ENCODE data around the gene CST1. TPM values are rescaled to one million over a fixed set of nuclear protein-coding genes. Genes with fewer than 3 reads are reported as not detected.
"Not testable (repeated sequence)": the region's sequence is repeated elsewhere in the genome, so short reads cannot be mapped to it uniquely, and the experiment has no call there.

The CST1 gene, protein sequence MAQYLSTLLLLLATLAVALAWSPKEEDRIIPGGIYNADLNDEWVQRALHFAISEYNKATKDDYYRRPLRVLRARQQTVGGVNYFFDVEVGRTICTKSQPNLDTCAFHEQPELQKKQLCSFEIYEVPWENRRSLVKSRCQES
- total RNA-seq, result not detected in 2 replicates

GRCh38 chr20:23750786-23751185 lies at the start of gene CST1:
TSS of gene CST1 (minus strand) at chr20:23750935. CDS start at chr20:23750866, 69 bp downstream.
- H3K27ac Mint-ChIP-seq; DNase-seq (ENCODE audit: low spot score); H3K4me1 Mint-ChIP-seq (ENCODE audit: low read depth); H3K9me3 Mint-ChIP-seq; H3K36me3 Mint-ChIP-seq (ENCODE audit: low read depth); H3K27me3 Mint-ChIP-seq (ENCODE audit: insufficient read depth); intact Hi-C loops (cut with micrococcal nuclease); H3K4me3 Mint-ChIP-seq: not testable (repeated sequence)

- H3K27me3 Mint-ChIP-seq (ENCODE audit: insufficient read depth); H3K9me3 Mint-ChIP-seq; intact Hi-C loops (cut with micrococcal nuclease); H3K4me3 Mint-ChIP-seq; DNase-seq (ENCODE audit: low spot score); H3K4me1 Mint-ChIP-seq (ENCODE audit: low read depth); H3K27ac Mint-ChIP-seq; H3K36me3 Mint-ChIP-seq (ENCODE audit: low read depth): not testable (repeated sequence)
Measured at GRCh38 chr20:23799216-23799847, 48.6 kb upstream of the CST1 start.

GRCh38 chr20:23795526-23795925 lies 44.8 kb upstream of the CST1 start:
- H3K36me3 Mint-ChIP-seq (ENCODE audit: low read depth), result no peaks in the 10 kb centered on the region
- intact Hi-C loops (cut with micrococcal nuclease), result no loop called here
- DNase-seq (ENCODE audit: low spot score), result no peak
- H3K4me3 Mint-ChIP-seq, result no peak overlapping the region
- H3K27ac Mint-ChIP-seq, result no peak overlapping the region
- H3K4me1 Mint-ChIP-seq (ENCODE audit: low read depth), result no peaks in the 10 kb centered on the region
- H3K27me3 Mint-ChIP-seq (ENCODE audit: insufficient read depth), result peaks cover 8% of the 10 kb centered on the region
- H3K9me3 Mint-ChIP-seq, result no peaks in the 10 kb centered on the region

DNA sequence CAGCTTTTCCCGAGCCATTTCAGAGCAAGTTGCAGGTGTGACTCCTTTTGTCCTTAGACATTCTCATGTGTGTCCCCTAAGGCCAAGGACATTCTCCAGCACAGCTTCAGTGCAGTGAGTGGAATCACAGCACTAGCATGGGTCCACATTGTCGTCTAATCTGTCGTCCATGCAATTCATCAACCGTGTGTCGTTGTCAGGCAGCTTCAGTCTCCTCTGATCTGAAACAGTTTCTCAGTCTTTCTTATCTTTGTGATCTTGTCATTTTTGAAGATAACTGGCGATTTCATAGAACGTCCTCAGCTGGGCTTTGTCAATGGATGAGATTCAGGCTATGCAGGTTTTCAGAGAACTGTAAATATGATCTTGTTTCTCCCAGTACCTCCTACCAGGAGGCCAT lies 44.1 kb upstream of the CST1 start:
- no peak overlapping the region for H3K4me3 Mint-ChIP-seq
- H3K27me3 Mint-ChIP-seq (ENCODE audit: insufficient read depth), result peaks cover 8% of the 10 kb centered on the region
- intact Hi-C loops (cut with micrococcal nuclease), result no loop called here

GRCh38 chr20:23794065-23794464 lies 43.3 kb upstream of the CST1 start:
- H3K4me3 Mint-ChIP-seq, result no peak overlapping the region
- no peaks in the 10 kb centered on the region for H3K9me3 Mint-ChIP-seq
- no peak for DNase-seq (ENCODE audit: low spot score)
- intact Hi-C loops (cut with micrococcal nuclease), result no loop called here
- peaks cover 13% of the 10 kb centered on the region for H3K27me3 Mint-ChIP-seq (ENCODE audit: insufficient read depth)
- no peaks in the 10 kb centered on the region for H3K36me3 Mint-ChIP-seq (ENCODE audit: low read depth)
- no peak overlapping the region for H3K27ac Mint-ChIP-seq
- H3K4me1 Mint-ChIP-seq (ENCODE audit: low read depth), result no peaks in the 10 kb centered on the region

More for the DNA sequence above, 44.1 kb upstream of the CST1 start:
- no peaks in the 10 kb centered on the region for H3K36me3 Mint-ChIP-seq (ENCODE audit: low read depth)
- H3K9me3 Mint-ChIP-seq, result no peaks in the 10 kb centered on the region
- no peak overlapping the region for H3K27ac Mint-ChIP-seq
- no peak for DNase-seq (ENCODE audit: low spot score)
- no peaks in the 10 kb centered on the region for H3K4me1 Mint-ChIP-seq (ENCODE audit: low read depth)

DNA sequence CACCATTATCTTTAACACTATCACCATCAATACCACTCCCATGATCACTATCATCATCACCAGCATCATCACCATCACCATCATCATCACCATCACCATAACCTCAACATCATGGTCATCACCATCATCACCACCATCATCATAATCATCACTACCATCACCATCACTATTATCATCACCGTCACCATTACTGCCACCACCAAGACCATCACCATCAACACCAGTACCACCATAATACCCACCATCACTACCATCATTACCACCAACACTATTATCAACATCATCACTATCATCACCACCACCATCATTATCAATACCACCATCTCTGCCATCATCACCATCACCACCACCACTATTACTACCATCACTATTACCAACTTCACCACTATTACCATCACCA lies 32.7 kb upstream of the CST1 start:
- no peaks in the 10 kb centered on the region for H3K9me3 Mint-ChIP-seq
- no peaks in the 10 kb centered on the region for H3K4me1 Mint-ChIP-seq (ENCODE audit: low read depth)
- no peak overlapping the region for H3K27ac Mint-ChIP-seq
- no peak for DNase-seq (ENCODE audit: low spot score)
- peaks cover 2% of the 10 kb centered on the region for H3K27me3 Mint-ChIP-seq (ENCODE audit: insufficient read depth)
- intact Hi-C loops (cut with micrococcal nuclease), result no loop called here
- no peaks in the 10 kb centered on the region for H3K36me3 Mint-ChIP-seq (ENCODE audit: low read depth)
- no peak overlapping the region for H3K4me3 Mint-ChIP-seq

DNA sequence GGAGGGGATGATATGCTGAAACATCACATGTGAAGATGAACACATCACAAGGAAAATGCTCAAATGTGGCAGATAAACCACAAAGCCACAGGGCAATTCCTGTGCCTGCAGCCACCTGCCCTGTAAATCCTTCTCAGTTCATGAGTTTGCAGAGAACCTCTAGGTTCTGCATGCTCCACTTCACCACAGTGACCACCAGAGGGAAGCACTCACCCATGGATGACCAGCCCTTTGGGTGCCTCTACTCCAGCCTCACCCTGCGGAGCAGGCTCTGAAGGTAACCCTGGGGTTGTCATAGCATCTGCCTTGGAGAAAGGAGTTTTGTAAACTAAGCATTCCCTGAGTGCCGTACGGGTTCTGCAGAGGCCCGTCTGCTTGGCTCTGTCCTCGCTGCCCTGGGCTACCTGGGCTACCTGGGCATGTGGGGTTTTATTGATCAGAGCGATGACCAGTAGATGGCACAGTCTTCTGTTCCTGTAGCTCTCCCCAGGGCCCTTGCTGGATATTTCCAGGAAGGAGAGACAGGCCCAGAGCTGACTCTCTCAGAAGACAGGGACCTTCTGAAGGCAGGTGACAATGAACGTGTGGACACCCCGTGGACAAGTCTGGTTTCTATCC lies 31.7 kb upstream of the CST1 start:
- Mint-ChIP-seq H3K27me3 (ENCODE audit: insufficient read depth) (peaks cover 1% of the 10 kb centered on the region), H3K4me1 (ENCODE audit: low read depth) (no peaks in the 10 kb centered on the region), H3K27ac (no peak overlapping the region), H3K4me3 (no peak overlapping the region), H3K9me3 (no peaks in the 10 kb centered on the region), H3K36me3 (ENCODE audit: low read depth) (no peaks in the 10 kb centered on the region)
- no peak for DNase-seq (ENCODE audit: low spot score)
- intact Hi-C loops (cut with micrococcal nuclease), result no loop called here

DNA sequence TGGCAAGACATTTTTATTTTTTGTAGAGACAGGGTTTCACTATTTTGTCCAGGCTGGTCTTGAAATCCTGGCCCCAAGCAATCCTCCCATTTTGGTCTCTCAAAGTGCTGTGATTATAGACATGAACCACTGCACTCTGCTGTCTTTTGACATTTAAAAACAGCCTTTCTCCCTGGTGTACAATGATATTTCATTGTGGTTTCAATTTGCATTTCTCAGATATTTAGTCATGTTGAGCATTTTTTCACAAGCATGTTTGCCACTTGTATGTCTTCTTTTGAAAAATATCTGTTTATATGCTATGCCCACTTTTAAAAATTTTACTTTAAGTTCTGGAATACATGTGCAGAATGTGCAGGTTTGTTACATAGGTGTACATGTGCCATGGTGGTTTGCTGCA lies 27.9 kb upstream of the CST1 start:
- H3K4me1 Mint-ChIP-seq (ENCODE audit: low read depth); DNase-seq (ENCODE audit: low spot score); H3K9me3 Mint-ChIP-seq; H3K36me3 Mint-ChIP-seq (ENCODE audit: low read depth); intact Hi-C loops (cut with micrococcal nuclease); H3K27me3 Mint-ChIP-seq (ENCODE audit: insufficient read depth); H3K4me3 Mint-ChIP-seq; H3K27ac Mint-ChIP-seq: not testable (repeated sequence)

GRCh38 chr20:23777380-23777779 lies 26.6 kb upstream of the CST1 start:
- H3K9me3 Mint-ChIP-seq; H3K4me3 Mint-ChIP-seq; H3K27me3 Mint-ChIP-seq (ENCODE audit: insufficient read depth); DNase-seq (ENCODE audit: low spot score); intact Hi-C loops (cut with micrococcal nuclease); H3K27ac Mint-ChIP-seq; H3K4me1 Mint-ChIP-seq (ENCODE audit: low read depth); H3K36me3 Mint-ChIP-seq (ENCODE audit: low read depth): not testable (repeated sequence)

- no peaks in the 10 kb centered on the region for H3K9me3 Mint-ChIP-seq
- no peaks in the 10 kb centered on the region for H3K4me1 Mint-ChIP-seq (ENCODE audit: low read depth)
- no peak overlapping the region for H3K27ac Mint-ChIP-seq
- no peaks in the 10 kb centered on the region for H3K36me3 Mint-ChIP-seq (ENCODE audit: low read depth)
- no peaks in the 10 kb centered on the region for H3K27me3 Mint-ChIP-seq (ENCODE audit: insufficient read depth)
- no peak overlapping the region for H3K4me3 Mint-ChIP-seq
- DNase-seq (ENCODE audit: low spot score), result no peak
- intact Hi-C loops (cut with micrococcal nuclease), result no loop called here
Measured at GRCh38 chr20:23776067-23776771, 25.5 kb upstream of the CST1 start.

DNA sequence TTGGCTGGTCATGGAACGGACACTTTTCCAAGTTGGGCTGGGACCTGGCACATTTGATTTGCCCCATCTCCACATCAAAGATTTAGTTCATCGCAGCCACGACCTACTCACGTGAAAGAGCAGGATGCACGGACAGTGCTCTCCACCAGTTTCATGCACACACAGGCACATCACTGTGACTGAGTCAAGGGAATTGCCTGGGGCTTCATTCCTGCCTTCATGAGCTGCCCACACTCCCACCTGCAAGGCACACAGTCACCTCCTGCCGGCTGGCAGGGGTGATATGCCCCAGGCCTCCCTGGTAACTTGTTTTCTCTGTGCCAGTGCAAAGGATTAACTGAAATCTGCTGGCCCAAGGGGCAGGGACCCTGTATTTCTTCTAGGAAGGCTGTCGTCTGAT lies 23.3 kb upstream of the CST1 start:
- no peak overlapping the region for H3K27ac Mint-ChIP-seq
- intact Hi-C loops (cut with micrococcal nuclease), result no loop called here
- H3K36me3 Mint-ChIP-seq (ENCODE audit: low read depth), result no peaks in the 10 kb centered on the region
- no peaks in the 10 kb centered on the region for H3K9me3 Mint-ChIP-seq
- no peaks in the 10 kb centered on the region for H3K27me3 Mint-ChIP-seq (ENCODE audit: insufficient read depth)
- no peak overlapping the region for H3K4me3 Mint-ChIP-seq
- no peaks in the 10 kb centered on the region for H3K4me1 Mint-ChIP-seq (ENCODE audit: low read depth)
- no peak for DNase-seq (ENCODE audit: low spot score)

GRCh38 chr20:23773579-23773978 lies 22.8 kb upstream of the CST1 start:
- no peaks in the 10 kb centered on the region for H3K9me3 Mint-ChIP-seq
- H3K4me3 Mint-ChIP-seq, result no peak overlapping the region
- H3K36me3 Mint-ChIP-seq (ENCODE audit: low read depth), result no peaks in the 10 kb centered on the region
- no peak for DNase-seq (ENCODE audit: low spot score)
- no peak overlapping the region for H3K27ac Mint-ChIP-seq
- no peaks in the 10 kb centered on the region for H3K27me3 Mint-ChIP-seq (ENCODE audit: insufficient read depth)
- intact Hi-C loops (cut with micrococcal nuclease), result no loop called here
- H3K4me1 Mint-ChIP-seq (ENCODE audit: low read depth), result no peaks in the 10 kb centered on the region

DNA sequence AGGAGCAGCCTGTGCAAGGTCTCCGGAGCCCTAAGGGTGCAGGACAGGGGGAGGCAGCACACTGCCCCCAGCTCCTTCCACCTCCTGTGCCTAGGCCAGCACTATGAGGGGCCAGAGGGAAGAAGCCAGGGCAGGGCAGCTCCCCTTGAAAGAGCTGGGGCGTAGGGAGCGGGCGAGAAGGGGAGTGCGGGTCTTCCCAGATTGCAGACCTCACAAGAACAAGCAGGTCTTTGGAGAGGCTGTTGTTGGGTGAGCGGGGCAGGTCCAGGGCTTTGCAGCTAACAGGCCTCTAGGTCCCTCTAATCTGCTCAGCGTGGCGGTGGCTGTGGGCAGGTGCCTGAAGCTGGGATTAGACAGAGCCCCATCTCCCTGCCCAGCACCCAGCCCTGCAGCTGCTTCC lies 22.4 kb upstream of the CST1 start:
- Mint-ChIP-seq H3K4me1 (ENCODE audit: low read depth) (no peaks in the 10 kb centered on the region), H3K27ac (no peak overlapping the region), H3K36me3 (ENCODE audit: low read depth) (no peaks in the 10 kb centered on the region), H3K9me3 (no peaks in the 10 kb centered on the region), H3K27me3 (ENCODE audit: insufficient read depth) (no peaks in the 10 kb centered on the region), H3K4me3 (no peak overlapping the region)
- intact Hi-C loops (cut with micrococcal nuclease), result no loop called here
- no peak for DNase-seq (ENCODE audit: low spot score)
